GM13977 (cell line): ENCODE measurements around the gene ITPRIPL1.
A peak's percentile ranks its signal among the peaks of the same experiment; 100 is the strongest.

ENCODE experiments used
- DNase-seq: peaks from one replicate; pipeline ENCODE4 v3.0.0; 2012; ENCODE audit warnings: low spot score
- CTCF ChIP-seq: IDR thresholded peaks from 2 replicates; pipeline ENCODE4 v1.5.1; 2012; ENCODE audit warnings: mild to moderate bottlenecking, control low read depth; ENCODE audit not compliant: insufficient read depth; ENCODE audit errors: extremely low read depth, missing control alignments
- in situ Hi-C: fragments of 300-500 bp; cut with MboI; formaldehyde crosslinking; loops from one replicate; pipeline ENCODE4 v1.12.0; 2022; ENCODE audit warnings: low sequenced_read_pairs, low pct_unique_long_range_greater_than_20kb, mixed read lengths, inconsistent platforms; ENCODE audit not compliant: unreplicated experiment

Gene ITPRIPL1

GRCh38 chr2:96340493-96341414 lies 15.6 kb downstream of the ITPRIPL1 start:
- TF ChIP-seq CTCF, result no peak
- peak; percentile 40 for DNase-seq
- in situ Hi-C loops, result no loop called here

GRCh38 chr2:96341641-96342040 lies 16.5 kb downstream of the ITPRIPL1 start:
- no peak for TF ChIP-seq CTCF
- DNase-seq, result no peak
- in situ Hi-C loops, result no loop called here

- no peak for TF ChIP-seq CTCF
- in situ Hi-C loops, result no loop called here
- DNase-seq, result no peak
Measured at GRCh38 chr2:96342085-96342484, 17.0 kb downstream of the ITPRIPL1 start.

GRCh38 chr2:96344011-96344410 lies 18.9 kb downstream of the ITPRIPL1 start:
- DNase-seq, result peak; percentile 62
- in situ Hi-C loops, result no loop called here
- TF ChIP-seq CTCF, result no peak

GRCh38 chr2:96345438-96345837 lies 20.3 kb downstream of the ITPRIPL1 start:
- TF ChIP-seq CTCF, result peak; percentile 32
- in situ Hi-C loops, result no loop called here
- no peak for DNase-seq

- TF ChIP-seq CTCF, result no peak
- no peak for DNase-seq
- in situ Hi-C loops, result no loop called here
Measured at GRCh38 chr2:96345868-96346462, 20.8 kb downstream of the ITPRIPL1 start.
